NCI-H2171 treated with DMSO at 0.1 percent for 48 hours (cell line): ENCODE results near the gene ZAR1.
"Not testable (repeated sequence)": the region's sequence is repeated elsewhere in the genome, so short reads cannot be mapped to it uniquely, and the experiment has no call there.

ENCODE experiments used
- DNase-seq: peaks from one replicate; lab custom pipeline; 2025; lab: John Stamatoyannopoulos, UW

The ZAR1 gene, protein sequence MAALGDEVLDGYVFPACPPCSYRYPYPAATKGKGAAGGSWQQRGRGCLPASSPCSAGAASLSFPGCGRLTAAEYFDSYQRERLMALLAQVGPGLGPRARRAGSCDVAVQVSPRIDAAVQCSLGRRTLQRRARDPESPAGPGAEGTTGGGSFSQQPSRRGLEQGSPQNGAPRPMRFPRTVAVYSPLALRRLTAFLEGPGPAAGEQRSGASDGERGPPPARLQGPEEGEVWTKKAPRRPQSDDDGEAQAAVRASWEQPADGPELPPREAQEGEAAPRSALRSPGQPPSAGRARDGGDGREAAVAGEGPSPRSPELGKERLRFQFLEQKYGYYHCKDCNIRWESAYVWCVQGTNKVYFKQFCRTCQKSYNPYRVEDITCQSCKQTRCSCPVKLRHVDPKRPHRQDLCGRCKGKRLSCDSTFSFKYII

DNA sequence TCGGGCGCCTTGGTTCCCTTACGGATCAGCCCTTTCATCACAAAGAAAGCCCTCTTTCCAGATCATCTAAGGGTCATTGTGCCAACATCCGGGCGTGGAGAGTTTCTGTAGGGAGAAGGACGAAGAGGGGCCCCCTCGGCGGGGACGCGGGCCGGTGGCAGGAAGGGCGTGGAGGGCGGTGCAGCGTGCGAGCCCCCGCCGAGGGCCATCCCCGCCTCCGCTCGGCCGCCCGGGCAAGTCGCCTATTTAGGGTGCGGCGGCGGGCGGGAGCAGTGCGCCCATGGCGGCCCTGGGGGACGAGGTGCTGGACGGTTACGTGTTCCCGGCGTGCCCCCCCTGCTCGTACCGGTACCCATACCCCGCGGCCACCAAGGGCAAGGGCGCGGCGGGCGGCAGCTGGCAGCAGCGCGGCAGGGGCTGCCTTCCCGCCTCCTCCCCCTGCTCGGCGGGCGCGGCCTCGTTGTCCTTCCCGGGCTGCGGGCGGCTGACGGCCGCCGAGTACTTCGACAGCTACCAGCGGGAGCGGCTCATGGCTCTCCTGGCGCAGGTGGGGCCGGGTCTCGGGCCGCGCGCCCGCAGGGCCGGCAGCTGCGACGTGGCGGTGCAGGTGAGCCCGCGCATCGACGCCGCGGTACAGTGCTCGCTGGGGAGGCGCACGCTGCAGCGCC, at the start of gene ZAR1:
TSS of gene ZAR1 (plus strand) at position 241 of the 668 bp plus-strand sequence. CDS start at position 281, 40 bp downstream.
- DNase-seq, result no peak

DNA sequence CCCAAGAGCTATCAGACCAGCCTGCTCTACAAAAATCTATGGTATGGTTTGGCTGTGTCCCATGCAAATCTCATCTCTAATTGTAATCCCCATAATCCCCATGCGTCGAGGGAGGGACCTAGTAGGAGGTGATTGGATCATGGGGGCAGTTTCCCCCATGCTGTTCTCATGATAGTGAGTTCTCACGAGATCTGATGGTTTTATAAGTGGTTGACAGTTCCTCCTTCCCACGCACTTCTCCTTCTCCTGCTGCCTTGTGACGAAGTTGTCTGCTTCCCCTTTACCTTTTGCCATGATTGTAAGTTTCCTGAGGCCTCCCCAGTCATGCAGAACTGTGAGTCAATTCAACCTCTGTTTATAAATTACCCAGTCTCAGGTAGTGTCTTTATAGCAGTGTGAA, 49.1 kb upstream of the ZAR1 start:
- DNase-seq, result not testable (repeated sequence)

DNA sequence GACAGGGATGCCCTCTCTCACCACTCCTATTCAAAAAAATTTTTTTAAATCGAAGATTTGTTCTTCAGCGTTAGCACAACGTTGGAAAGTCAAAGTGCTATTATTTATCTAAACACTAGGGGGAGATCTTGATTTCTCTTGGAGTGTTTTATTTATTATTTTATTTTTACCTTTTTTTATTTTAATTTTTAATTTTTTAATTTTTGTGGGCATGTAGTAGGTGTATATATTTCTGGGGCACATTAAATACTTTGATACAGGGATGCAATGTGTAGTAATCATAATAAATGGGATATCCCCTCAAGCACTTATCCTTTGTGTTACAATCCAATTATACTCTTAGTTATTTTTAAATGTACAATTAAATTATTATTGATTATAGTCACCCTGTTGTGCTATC, 44.3 kb upstream of the ZAR1 start:
- DNase-seq, result peak; percentile 1

DNA sequence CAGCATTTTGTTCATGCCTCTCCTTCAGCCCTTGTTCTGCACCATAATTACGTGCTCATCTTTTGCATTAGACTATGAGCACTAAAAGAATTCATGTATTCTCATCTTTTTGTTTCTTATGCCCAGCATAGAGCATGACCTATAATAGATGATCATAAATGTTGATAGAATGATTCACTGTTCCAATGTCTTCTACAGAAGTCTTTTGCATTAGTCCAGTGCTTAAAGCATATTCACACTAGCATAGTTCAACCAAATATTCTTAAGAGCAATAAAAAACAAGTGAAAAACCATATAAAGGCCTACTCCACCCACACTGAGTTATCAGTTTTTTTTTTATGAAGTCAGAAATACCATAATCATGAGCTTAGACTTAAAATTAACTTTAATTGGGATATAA, 43.4 kb upstream of the ZAR1 start:
- no peak for DNase-seq

DNA sequence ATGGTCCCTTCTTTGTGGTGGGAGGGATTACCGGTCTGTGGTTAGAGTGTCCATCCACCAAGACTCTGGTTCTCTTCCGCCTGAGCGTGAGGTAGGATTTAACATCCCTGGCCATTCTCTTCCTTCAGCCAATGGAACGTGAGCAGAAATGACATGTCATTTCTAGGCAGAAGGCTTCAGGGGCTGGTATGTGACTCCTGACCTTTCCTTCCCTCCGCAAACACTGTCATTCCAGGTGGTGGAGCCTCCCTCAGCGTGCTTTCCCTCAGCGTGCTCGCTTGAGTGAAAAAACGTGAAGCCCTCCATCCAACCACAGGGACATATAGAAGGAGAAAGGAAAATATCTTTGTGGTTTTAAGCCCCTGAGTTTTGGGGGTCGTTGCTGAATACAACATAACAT, 40.9 kb upstream of the ZAR1 start:
- DNase-seq, result no peak

DNA sequence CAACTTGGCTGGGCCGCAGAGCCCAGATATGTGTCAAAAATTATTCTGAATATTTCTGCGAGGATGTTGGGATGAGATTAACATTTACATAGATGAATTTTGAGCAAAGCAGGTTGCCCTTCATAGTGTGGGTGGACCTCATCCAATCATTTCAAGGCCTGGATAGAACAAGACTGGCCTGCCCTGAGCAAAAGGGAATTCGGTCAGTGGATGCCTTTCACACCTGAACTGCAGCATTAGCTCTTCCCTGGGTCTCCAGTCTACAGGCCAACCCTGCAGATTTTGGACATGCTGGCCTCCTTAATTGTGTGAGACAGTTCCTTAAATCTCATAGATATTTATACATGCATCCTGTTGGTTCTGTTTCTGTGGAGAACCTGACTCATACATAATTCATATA, 39.3 kb upstream of the ZAR1 start:
- DNase-seq, result no peak

DNA sequence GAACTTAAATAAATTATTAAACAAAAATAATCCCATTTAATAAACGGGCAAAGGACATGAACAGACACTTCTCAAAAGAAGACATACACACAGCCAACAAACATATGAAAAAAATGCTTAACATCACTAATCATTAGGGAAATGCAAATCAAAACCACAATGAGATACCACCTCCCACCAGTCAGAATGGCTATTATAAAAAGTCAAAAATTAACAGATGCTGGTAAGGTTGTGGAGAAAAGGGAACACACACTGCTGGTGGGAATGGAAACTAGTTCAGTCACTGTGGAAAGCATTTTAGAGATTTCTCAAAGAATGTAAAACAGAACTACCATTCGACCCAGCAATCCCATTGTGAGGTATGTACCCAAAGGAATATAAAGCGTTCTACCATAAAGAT, 38.4 kb upstream of the ZAR1 start:
- DNase-seq, result not testable (repeated sequence)

DNA sequence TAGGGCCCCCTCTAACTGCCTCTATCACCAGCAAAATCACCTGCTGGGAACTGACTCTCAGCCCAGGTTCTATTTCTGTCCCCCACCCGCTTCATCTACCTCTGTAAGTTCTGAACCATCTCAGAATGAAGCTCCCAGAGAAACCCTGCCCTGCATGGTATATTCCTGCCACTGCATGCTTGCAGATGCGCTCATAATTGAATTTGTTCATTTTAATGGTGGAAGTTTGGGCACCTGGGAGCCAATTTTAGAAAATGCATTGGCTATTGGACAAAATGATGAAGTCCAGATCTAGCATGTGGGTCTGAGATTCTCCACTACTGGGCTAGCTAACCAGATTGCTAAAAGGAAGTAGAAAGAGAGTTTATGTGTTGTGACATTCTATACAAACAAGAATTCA, 35.5 kb upstream of the ZAR1 start:
- DNase-seq, result no peak

DNA sequence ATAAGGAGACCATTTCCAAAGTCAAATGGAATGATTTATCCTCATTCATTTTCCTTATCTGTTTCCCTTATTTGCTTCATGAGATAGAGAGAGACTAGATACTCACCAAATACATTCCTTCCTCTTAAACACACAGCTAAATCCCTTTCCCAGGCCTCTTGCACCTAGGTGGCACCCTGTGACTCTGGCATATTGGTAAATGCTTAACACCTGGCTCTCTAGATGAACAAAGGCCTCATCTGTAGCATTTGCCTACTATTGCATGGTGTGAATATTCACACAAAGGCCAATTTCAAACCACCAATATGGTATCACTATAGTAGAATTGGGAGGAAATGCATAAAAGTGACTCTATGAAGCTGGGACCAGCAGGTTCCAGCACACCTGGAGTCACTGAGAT, 29.1 kb upstream of the ZAR1 start:
- DNase-seq, result no peak

DNA sequence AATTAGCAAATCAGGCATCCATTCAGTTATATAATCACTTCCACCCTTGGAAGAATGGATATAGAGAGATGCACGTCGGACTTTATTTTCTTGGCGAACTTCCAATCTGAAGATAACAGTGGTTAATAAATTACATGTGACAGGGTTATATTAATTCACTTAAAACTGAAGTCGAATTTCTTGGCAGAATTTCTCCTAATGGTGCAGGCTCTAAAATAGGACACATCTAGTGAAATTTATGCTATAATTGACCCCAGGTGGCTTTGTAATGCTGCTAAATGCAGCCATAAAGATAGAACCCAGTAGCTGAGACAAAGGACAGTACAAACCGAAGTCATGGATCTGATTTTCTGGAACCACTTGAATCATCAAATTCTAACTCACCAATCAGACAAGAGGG, 27.7 kb upstream of the ZAR1 start:
- DNase-seq, result no peak

DNA sequence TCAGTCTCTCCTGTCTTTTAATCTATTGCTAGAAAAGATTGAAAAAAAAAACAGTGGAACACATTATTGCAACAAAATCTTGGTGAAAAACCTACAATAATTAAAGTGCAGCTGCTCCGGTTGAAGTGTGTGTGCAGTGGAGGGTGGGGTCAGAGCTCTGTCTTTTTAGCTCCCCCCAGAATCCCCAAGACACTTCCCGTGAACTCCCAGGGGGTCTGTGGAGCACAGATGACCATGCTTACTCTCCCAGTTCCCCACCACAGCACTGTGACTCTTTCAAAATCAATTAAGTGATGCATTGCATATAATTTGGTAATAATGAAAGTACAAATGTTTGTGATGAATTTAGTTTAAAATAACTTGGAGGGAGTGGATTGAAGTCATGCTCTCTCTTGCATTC, 22.6 kb upstream of the ZAR1 start:
- DNase-seq, result no peak

DNA sequence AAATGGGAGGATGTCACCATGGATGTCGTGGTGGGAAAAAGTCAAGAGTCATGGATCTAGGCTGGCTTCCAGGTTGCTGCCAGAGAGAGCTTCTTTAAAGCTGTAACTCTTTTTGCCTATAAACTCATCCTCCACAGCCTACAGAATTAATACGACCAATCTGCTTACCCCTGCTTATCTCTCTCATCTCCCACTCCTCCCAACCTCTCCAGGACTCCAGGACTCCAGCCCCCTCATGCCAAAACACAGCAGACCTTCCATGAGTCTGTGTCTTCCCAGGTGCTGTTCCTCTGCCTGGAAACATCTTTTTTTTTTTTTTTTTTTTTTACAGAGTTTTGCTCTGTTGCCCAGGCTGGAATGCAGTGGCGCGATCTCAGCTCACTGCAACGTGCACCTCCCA, 22.2 kb upstream of the ZAR1 start:
- no peak for DNase-seq

DNA sequence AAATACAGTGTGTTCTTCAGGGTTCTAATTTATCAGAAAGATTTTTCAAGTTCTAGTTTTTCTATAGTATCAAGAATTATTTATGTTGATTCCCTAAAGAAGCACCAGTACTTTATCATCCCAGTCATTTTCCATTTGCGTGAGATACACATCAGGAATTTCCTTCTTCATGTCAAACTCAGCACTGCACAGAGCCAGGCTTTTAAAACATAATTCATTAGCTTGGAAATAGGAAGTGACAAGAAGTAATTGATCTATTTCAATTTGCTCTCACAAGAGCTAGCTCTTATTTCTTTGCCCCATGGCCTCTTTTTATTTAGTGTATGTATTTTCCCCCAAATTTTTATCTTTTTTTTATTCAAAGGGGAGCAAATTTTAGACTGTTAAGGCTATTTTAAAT, 19.9 kb upstream of the ZAR1 start:
- no peak for DNase-seq

DNA sequence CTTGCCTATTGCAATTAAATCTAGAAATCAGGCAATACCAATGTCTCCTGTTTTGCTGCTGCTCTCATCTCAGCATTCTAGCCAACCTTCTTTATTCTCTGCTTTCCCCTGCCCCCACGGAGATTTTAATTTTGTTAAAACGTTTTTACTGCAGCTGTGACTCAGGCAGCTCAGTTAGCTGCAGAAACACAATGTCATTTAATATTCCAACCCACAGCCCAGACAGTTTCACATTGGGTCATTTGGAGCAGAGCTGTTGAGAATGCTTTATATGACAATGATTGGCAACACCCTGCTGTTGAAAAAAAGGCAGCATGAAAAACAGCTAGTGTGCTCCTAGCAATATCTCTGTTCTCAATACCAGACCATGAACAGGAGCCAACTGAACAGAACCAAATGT, 19.5 kb upstream of the ZAR1 start:
- no peak for DNase-seq

DNA sequence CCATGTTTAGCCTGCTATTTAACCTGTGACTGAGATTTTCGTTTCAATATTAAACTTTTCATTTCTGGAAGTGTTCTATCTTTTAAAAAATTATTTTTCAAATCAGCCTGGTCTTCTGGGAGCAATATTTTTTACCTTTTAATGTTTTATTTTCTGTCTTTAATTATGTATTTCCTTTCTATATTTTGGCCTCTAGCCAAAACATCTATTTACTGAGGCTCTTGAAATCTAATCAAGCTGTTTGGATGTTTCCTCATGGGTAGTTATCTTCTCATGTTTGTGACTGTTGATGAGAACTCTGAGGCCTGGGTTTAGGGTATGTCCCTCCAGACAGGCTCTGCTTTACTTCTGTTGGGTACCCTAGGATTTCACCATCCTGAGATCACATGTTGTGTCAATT, 17.3 kb upstream of the ZAR1 start:
- DNase-seq, result no peak

DNA sequence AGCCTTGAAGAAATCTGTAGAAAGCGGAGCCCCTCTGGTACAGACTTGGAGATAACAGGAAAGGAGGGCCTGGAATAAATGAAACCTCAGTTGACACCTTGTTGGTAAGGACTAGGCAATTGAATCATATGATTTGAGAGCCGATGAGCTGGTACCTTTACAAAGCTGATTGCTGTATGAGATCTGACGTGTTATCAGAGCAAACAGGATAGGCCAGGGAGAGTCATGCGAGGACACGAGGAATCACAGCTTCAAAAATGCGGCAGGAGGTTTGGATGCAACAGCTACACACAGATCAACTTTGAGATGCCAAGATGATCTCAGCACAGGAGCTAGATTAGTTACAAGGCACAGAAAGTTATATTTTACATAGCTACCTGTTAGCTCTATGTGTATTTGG, 14.3 kb upstream of the ZAR1 start:
- no peak for DNase-seq

DNA sequence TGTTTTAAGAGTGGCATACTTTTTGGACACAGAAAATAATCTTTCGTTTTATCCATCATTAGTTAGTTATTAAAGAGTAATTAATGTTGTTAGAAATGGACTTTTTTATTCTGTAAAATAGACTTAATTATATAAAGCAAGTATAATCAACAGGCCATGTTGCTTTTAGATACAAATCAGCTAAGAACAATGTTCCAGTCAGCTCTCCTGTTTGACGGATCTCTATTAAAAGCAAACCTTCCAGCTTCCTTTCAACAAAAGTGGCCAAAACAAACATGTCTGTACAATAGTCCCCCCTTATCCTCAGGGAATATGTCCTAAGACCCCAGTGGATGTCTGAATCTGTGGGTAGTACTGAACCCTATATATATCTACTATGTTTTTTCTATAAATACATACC, 11.8 kb upstream of the ZAR1 start:
- no peak for DNase-seq

DNA sequence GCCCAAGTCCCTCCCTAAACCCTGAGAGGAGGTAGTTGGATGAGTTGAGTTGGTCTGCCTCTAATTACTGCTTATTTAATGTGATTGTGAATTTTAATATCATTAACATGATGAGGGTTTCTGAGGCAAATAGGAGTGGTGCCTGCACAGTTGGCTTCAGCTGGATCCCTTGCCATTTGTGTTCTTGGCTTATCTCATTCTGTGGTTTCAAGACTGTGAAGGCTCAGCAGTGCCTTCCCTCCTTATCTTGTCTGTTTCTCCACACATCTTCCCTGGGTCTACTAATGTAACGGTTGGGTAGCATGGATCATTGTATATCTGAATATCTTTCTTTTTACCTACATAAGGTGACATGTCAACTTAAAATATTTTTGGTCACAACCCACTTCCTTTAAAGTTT, 8.5 kb upstream of the ZAR1 start:
- no peak for DNase-seq

DNA sequence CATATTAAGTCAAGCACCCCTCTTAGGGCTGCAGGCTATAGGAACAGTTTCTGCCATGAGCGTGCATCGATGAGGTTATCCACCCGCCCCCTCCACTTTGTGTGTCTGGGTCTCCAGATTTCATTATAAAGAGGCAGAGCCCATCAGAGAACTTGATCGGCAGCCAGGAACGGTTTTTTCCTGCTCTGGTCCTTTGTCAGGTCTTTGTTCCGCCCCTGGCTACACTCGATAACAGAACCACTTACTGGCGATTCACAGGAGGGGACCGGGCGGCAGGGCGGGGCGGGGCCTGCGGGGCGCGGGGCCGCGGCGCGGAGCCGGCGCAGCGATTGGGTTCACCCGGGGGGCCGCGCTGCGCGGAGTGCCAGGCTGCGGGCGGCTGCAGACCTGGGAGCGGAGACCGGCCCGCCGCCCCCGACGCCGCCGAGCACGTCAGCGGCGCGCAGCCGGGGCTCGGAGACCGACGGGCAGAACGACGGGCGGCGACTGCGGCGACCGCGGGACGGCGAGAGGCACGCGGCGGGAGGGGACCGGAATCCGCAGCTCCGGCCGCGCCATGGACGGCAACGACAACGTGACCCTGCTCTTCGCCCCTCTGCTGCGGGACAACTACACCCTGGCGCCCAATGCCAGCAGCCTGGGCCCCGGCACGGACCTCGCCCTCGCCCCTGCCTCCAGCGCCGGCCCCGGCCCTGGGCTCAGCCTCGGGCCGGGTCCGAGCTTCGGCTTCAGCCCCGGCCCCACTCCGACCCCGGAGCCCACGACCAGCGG, 6.9 kb upstream of the ZAR1 start, which contains the start of gene SLC10A4:
TSS of gene SLC10A4 (plus strand) at position 338 of the 771 bp plus-strand sequence. CDS start at position 557, 219 bp downstream.
- DNase-seq, result no peak

DNA sequence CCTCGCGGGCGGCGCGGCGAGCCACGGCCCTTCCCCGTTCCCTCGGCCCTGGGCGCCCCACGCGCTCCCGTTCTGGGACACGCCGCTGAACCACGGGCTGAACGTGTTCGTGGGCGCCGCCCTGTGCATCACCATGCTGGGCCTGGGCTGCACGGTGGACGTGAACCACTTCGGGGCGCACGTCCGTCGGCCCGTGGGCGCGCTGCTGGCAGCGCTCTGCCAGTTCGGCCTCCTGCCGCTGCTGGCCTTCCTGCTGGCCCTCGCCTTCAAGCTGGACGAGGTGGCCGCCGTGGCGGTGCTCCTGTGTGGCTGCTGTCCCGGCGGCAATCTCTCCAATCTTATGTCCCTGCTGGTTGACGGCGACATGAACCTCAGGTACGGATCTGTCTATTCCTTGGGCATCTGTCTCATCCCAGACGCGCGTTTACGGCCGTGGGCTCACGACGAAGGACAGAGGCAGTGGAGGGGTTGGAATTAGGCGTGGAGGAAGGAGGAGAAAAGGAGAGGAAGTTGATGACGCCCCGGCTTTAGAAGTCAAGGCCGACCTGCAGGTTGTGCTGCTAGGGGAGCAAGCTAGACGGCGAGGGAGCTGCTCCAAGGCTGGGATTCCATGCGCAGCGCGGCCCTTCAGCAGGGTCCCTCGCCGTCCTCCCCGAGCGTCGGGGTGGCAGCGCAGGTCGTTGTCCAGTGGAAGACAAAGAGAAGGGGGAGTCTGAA, 6.1 kb upstream of the ZAR1 start:
- DNase-seq, result no peak

DNA sequence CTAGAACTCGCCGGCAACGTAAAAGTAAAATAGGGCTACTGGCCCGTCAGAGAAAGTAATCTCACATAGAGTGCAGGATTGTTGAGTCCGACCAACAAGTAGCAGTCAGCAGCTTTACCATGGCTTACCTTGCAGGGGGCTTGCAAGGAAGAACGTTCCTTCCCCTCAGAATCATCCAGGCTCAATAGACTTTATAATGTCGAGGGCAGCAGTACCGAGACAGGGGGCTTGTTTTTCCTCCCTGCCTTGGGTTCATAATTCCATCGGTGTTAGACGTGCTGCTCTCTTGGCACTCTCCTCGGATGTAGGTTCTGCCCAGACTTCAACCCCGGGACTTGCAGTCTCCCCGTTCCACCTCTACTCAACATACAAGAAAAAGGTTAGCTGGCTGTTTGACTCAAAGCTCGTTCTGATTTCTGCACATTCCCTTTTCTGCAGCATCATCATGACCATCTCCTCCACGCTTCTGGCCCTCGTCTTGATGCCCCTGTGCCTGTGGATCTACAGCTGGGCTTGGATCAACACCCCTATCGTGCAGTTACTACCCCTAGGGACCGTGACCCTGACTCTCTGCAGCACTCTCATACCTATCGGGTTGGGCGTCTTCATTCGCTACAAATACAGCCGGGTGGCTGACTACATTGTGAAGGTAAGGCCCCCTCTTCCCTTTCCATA, 5.4 kb upstream of the ZAR1 start:
- no peak for DNase-seq

DNA sequence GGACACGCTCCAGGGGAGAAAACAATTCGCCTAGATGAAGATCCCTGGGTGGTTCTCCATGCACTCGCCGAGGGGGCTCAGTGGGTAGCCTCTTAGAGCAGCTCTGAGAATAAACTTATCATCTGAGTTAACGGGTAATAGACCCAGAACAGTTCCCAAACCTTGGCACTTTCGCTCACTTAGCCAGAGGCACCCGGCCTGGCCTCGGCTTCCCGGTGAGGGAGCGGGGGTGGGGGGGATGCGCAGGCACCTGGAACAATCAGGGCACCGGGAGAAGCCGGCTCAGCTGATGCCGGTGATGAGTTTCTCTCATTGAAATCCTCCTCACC, 405 bp upstream of the ZAR1 start:
- no peak for DNase-seq
